Thyroid gland (tissue), 4 donors: Measurements from ENCODE around the gene OR2G6.
"Not testable (repeated sequence)": the region's sequence is repeated elsewhere in the genome, so short reads cannot be mapped to it uniquely, and the experiment has no call there.

Source experiments
- CTCF ChIP-seq, 6 experiments: fragments of 200-600 bp in 3 of 6; fragments of 450-650 bp in 3 of 6; sonication (generic) in 3 of 6; IDR thresholded peaks; one replicate each; pipeline ENCODE4 v1.5.1; 2016 to 2019; ENCODE audit warnings: antibody characterized with exemption in 6 of 6, mild to moderate bottlenecking in 2 of 6, inconsistent platforms in 1 of 6, moderate library complexity in 1 of 6
- POLR2A ChIP-seq, 2 donors: fragments of 450-650 bp; IDR thresholded peaks; one replicate each; pipeline ENCODE4 v1.6.1; 2017; ENCODE audit warnings: antibody characterized with exemption in 2 of 2, mild to moderate bottlenecking in 2 of 2, moderate library complexity in 1 of 2

- not testable (repeated sequence) for TF ChIP-seq CTCF, POLR2A (IDR thresholded peaks at IDR 0.05)
These were observed 48.8 kb upstream of the OR2G6 start for GRCh38 chr1:248459117-248459516.
